22Rv1 (cell line): ENCODE data around the gene TNNT2.

Source experiments
- H3K27ac ChIP-seq: fragments of 450-650 bp; 2 replicates; pipeline ENCODE4 v1.5.1; 2017
- ZFX ChIP-seq: fragments of 450-650 bp; IDR thresholded peaks from 2 replicates; pipeline ENCODE4 v1.6.1; 2017; ENCODE audit warnings: antibody characterized with exemption, borderline replicate concordance
- TF ChIP-seq, protein P1 (sequence below): fragments of 450-650 bp; IDR thresholded peaks from 2 replicates; pipeline ENCODE4 v1.5.1; 2017; ENCODE audit warnings: mild to moderate bottlenecking

The TNNT2 gene

DNA sequence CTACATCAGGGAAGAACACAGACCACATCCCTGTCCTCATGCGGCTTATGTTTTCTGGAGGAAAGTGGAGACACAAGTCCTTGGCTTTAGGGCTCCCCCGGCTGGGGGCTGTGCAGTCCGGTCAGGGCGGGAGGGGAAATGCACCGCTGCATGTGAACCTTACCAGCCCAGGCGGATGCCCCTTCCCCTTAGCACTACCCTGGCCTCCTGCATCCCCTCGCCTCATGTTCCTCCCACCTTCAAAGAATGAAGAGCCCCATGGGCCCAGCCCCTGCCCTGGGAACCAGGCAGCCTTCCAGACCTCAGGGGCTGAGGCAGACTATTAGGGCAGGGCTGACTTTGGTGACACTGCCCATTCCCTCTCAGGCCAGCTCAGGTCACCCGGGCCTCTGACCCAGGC lies 45.5 kb downstream of the TNNT2 start:
- TF ChIP-seq, protein P1, sequence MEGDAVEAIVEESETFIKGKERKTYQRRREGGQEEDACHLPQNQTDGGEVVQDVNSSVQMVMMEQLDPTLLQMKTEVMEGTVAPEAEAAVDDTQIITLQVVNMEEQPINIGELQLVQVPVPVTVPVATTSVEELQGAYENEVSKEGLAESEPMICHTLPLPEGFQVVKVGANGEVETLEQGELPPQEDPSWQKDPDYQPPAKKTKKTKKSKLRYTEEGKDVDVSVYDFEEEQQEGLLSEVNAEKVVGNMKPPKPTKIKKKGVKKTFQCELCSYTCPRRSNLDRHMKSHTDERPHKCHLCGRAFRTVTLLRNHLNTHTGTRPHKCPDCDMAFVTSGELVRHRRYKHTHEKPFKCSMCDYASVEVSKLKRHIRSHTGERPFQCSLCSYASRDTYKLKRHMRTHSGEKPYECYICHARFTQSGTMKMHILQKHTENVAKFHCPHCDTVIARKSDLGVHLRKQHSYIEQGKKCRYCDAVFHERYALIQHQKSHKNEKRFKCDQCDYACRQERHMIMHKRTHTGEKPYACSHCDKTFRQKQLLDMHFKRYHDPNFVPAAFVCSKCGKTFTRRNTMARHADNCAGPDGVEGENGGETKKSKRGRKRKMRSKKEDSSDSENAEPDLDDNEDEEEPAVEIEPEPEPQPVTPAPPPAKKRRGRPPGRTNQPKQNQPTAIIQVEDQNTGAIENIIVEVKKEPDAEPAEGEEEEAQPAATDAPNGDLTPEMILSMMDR: no peak
- no peak for TF ChIP-seq ZFX
- no peak overlapping the region for H3K27ac ChIP-seq

DNA sequence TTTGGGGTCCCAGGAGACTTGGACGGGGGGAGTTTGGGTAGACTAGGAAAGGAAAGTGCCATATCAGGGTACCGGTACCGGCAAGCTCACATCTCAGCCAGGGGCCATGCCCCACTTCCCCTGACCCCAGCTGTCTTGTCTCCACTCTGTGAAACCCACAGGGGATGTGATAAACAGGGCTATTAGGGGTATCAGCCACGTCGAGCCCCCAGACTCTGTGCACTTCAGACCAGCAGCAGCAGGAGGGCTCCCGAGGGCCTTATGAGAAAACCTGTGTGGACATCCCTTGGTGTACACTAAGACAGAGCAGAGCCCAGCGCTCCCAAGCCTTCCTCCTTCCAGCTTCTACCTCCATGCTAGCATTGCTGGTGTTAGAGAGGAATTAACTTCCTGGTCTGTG lies 46.3 kb downstream of the TNNT2 start:
- TF ChIP-seq ZFX: no peak
- TF ChIP-seq, protein P1: no peak
- H3K27ac ChIP-seq: no peak overlapping the region

DNA sequence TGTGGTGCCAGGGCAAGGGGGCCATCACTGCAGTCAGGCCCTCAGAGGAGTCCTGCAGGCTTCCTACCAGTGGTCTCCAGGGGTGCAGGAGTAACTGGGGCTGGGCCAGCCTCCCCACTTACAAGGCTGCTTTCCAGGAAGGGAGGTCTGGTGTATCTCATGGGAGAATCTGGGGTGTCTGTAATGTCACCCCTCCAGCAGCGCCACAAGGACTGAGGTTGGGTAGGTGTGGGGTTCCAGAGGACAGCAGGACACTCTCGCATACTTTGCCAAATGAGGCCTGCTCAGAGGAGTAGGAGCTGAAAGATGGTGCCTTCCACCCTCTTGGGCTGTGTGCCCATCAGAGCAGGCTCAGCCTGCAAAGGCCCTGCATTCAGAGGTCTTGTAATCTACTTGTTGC lies 46.9 kb downstream of the TNNT2 start:
- no peak for TF ChIP-seq ZFX
- TF ChIP-seq, protein P1: no peak
- H3K27ac ChIP-seq: no peak overlapping the region

DNA sequence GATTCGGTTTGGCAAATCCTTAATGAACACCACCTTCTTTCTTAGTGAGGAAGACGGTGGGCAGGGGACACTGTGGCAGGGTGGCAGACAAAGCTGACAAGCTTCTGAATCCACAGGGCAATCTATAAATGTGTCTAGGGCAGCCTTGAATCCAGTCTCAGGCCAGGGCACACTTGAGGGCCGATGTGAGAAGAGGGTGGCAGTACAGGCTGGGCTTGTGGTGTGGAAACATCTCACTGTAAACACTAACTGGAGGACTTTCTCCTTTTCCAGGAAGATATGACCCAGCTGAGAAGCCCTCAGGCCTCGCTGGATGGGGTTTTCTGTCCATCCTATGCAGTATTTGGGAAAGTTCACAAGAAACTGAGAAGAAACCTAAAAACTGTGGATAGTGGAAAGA lies 47.7 kb downstream of the TNNT2 start:
- H3K27ac ChIP-seq: no peak overlapping the region
- TF ChIP-seq, protein P1: no peak
- TF ChIP-seq ZFX: no peak

GRCh38 chr1:201329286-201329685 lies 48.2 kb downstream of the TNNT2 start:
- H3K27ac ChIP-seq: no peak overlapping the region
- TF ChIP-seq ZFX: no peak
- TF ChIP-seq, protein P1: no peak

- TF ChIP-seq, protein P1: no peak
- TF ChIP-seq ZFX: no peak
- no peak overlapping the region for H3K27ac ChIP-seq
Observed at GRCh38 chr1:201328576-201328975, 48.9 kb downstream of the TNNT2 start.

GRCh38 chr1:201327687-201328240 lies 49.7 kb downstream of the TNNT2 start:
- no peak overlapping the region for H3K27ac ChIP-seq
- no peak for TF ChIP-seq ZFX
- TF ChIP-seq, protein P1: no peak
